Measurements from ENCODE around the gene CEP170B.
"Not testable (repeated sequence)": the region's sequence is repeated elsewhere in the genome, so short reads cannot be mapped to it uniquely, and the experiment has no call there.

CEP170B gene

DNA sequence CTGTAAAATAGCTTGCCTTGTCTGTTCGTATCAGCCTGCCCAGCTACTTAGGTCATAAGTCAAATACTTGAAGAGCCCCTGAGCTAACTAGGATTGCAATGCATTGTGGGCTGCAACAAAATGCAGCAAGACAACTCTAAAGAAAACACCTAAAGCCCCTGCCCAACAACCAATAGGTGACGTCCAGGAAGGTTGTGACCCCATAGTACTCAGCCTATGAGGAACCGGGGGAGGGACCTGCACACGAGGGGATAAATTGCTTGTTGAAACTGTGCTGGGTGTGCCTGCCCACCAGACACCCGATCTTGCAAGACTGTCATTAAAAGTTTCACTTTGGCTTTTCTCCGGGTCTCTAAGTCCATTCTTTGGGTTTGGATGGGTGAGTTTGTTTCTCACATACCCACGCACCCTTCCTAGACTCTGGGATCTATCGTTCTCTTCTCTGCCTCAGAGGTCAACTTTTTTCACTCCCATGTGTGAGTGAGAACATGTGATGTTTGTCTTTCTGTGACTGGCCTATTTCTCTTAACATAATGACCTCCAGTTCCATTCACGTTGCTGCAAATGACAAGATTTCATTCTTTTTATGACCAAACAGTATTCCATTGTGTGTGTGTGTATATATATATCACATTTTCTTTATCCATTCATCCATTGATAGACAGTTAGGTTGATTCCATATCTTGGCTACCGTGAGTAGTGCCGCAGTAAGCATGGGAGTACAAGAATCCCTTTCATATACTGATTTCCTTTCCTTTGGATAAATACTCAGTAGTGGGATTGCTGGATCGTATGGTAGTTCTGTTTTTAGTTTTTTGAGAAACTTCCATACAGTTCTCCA, 54.3 kb downstream of the CEP170B start:
- not testable (repeated sequence) for DNase-seq

DNA sequence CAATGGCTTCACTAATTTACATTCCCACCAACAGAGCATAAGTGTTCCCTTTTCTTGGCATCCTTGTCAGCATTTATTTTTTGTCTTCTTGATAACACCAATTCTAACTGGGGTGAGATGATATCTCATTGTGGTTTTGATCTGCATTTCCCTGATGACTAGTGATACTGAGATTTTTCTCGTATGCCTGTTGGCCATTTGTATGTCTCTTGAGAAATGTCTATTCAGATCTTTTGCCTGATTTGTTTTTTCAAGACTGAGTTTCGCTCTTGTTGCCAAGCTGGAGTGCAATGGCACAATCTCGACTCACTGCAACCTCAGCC, 54.9 kb downstream of the CEP170B start:
- no peak for DNase-seq

DNA sequence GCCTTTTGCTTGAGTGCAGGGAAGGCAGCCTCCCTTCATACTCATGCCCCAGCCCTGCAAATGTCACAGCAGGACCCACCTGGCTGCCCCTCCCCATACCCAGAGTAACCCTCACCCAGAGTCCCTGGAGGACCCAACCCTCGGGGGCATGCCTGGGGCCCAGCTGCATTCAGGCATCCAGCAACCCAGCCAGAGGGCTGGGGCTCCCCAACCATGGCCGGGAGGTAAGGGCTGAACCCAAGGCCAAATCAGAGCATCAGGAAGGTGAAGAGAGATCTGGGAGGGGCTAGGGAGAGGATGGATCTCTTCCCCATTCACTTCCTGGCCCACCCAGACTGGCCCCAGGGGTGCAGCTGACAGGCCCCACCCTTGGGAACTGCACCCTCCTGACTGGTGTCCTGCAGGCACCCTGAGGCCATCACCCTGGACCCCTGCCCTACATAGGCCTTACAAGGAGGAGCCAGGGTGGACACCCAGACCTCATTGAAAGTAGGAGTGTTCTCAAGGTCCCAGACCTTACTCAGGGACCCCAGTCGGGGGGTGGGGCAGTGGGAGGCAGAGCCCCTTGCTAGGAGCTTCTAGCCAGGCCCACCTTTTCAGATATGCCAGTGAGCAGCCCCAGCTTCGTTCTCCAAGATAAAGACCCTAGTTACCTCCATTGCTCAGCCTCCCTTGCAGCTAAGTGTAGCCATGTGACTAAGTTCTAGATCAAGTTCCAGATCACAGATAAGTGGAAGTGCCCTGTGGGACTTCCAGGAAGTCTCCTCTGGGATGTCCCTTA, 58.8 kb downstream of the CEP170B start:
- DNase-seq, result no peak

DNA sequence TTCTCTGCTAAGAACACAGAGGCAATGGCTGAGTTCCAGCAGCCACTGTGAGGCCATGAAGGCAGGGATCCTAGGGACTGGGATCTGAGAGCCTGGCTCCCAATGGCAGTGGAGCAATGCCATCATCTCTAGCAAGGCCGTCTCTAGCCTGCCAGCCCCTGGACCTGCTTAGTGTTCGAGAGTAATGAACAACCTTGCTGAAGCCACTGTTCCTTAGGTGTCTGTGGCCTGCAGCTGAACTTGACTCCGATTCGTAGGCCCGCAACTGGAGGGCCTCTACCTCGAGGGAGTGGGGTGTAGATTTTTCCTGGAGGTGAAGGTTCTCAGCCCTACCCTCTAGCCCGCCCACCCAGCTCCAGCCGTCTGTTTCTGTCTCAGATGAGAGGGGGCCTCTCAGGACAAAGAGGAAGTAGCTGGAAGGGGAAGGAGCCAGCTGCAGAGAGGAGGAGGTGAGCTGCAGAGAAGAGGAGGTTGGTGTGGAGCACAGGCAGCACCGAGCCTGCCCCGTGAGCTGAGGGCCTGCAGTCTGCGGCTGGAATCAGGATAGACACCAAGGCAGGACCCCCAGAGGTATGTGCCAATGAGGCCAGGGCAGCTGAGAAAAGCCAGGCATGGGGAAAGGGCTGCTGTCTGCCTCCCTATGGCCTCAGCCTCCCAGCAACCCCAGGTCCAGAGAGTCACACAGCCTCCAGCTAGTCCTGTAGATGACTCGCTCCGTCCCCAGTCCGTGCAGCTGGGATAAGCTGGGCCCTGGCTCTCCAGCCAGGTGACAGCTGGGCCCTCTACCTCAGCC, 59.5 kb downstream of the CEP170B start, which contains the start of gene PLD4:
TSS of gene PLD4 (plus strand) at position 459 of the 793 bp plus-strand sequence. CDS start 2,262 bp downstream, outside the sequence.
- no peak for DNase-seq

DNA sequence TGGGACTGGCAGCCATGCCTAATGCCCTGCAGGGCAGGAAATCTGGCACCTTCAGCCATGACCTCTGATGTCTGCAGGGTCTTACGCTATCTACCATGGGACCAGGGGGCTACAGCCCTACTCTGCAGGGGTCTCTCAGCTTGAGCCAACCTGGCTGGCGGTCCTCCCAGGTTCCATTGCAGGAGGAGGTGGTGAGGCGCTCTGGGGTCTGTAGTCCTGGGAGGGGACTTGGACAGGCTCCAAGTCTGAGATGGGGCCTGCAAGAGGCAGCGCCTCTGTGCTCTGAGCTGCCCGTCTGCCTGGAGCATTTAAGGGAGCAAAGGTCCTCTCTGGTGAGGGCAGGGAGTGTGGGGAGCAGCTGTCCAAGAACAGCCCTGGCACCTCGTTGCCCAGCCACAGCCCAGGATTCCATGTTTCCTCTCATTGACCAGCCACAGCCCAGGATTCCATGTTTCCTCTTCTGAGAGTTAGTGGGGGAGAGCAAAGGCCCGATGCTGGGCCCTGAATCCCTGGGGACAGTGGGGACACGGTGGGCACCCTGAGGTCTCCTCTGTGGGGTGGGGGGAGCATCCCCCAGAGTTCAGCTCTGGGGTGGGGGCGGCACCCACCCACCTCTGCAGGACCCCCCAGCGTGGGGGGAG, 60.3 kb downstream of the CEP170B start:
- DNase-seq, result no peak

DNA sequence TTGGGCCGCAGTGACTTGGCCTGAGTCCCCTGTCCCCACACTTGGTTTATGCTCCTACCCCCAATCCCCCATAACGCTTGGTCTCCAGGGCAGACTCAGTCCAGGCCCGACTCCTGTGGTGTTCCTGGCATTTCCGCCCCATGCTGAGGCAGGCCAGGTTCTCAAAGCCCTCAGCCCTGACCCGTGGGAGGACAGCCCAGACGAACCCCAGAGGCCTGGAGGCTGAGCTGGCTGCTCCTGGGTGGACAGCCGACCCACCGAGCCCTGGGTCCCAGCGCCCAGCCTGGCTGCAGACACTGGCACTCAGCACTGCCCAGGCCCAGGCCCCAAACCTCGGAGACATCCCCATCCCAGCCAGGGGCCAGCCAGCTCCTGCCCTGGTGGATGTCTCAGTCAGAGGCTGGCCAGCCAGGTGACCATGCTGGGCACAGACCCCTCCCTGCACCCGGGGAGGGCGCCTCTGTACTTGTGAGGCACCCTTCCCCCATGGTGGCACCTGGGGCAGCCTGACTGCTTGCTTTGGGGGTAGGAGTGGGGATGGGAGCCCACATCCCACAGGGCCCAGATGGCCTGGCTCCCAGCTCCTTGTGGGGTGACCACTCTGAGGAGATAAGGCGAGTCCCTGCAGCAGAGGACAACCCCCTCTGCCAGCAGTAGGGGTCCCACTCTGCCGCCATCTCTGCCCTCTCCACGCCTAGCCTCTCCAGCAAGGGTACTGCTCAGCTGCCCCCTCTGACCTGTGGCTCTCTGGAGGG, 61.0 kb downstream of the CEP170B start:
- DNase-seq, result no peak

DNA sequence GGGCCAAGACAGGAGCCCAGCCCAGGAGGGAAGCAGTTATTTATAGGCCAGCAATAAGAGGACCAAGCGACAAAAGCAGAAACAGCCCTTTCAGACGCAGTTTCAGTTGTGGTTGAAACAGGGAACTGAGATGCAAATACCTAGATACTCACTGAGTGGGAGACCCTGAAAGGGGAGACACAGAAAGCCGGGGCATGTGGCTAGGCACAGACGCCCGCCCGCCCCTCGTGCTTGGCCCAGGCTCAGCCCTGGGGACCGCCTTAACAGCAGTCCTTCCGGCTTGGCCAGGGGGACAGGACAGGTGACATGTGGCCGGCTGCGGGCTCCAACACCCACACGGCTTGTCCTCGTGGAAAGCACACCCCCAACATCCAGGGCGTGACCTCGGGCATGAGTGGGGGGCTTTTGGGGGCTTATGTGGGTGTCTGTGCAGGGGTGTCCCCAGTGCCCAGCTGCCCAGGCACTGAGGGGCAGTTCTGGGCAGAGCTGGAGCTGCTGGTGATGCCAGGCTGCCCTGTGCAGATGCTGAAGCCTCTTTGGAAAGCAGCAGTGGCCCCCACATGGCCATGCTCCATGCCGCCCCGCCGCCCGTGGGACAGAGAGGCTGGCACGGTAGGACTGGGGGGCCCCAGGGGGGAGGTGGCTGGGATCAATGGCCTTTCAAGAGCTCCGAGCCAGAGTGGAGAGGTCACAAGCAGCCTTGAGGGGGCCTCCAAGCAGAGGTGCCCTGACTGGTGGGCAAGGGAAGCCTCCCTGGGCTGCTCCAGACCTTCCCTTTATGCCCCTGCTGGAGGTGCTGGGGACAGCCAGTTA, 61.8 kb downstream of the CEP170B start:
- no peak for DNase-seq

DNA sequence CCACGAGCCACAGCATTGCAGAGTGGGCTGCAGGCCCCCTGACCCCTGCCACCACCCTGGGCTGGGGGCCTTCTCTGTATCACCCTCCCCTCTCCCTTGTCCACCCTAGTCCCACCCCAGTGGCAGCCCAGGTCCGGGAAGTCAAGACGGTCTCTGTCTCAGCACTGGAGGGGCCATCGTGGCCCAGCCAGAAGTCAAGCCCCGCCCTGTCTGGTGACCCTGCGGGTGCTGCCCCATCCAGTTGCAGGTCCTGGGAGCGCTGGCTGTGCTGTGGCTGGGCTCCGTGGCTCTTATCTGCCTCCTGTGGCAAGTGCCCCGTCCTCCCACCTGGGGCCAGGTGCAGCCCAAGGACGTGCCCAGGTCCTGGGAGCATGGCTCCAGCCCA, 62.4 kb downstream of the CEP170B start:
- no peak for DNase-seq

DNA sequence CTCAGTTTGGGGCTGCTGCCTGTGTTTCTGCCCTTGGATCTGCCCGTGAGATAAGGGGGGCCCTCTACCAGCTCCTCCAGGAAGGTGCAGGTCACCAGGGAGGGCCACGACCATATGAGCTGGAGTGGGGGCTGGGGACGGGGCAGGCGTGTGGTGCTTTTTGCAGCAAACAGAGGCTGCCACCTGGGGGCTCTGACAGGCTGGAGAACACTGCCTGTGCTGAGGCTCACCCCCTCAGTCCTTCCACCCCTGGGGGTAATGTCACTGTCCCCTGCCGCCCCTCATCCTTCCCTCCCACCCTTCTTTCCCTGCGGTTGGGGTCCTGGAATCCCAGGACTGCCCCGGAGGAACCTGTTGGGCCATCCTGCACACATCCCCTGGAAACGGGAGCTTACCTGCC, 62.8 kb downstream of the CEP170B start:
- no peak for DNase-seq

DNA sequence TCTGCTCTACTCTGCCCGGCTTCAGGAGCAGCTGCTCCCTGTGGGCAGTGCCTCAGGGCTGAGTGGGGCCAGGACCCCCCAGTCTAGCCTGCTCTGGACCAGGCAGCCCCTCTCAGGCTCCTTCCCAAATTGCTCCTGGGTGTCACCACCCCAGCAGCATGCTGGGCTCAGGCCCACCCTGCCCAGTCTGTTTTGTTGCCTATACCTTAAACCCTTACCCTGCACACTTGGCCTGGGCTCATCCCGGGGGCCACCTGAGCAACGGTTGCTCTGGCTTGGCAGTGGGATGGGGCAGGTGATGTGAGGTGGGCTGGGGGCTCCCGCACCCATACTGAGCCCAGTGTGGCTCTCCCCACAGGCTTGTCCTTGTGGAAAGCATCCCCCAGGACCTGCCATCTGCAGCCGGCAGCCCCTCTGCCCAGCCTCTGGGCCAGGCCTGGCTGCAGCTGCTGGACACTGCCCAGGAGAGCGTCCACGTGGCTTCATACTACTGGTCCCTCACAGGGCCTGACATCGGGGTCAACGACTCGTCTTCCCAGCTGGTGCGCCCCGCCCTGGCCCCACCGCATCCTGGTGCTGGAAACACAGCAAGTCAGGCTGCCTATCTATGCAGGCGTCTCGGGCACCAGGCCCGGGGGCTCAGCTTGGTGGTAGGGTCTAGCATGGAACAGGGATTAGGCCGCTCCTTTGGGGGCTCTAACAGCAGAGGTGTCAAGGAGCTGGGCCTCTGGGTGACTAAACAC, 63.5 kb downstream of the CEP170B start:
- no peak for DNase-seq

DNA sequence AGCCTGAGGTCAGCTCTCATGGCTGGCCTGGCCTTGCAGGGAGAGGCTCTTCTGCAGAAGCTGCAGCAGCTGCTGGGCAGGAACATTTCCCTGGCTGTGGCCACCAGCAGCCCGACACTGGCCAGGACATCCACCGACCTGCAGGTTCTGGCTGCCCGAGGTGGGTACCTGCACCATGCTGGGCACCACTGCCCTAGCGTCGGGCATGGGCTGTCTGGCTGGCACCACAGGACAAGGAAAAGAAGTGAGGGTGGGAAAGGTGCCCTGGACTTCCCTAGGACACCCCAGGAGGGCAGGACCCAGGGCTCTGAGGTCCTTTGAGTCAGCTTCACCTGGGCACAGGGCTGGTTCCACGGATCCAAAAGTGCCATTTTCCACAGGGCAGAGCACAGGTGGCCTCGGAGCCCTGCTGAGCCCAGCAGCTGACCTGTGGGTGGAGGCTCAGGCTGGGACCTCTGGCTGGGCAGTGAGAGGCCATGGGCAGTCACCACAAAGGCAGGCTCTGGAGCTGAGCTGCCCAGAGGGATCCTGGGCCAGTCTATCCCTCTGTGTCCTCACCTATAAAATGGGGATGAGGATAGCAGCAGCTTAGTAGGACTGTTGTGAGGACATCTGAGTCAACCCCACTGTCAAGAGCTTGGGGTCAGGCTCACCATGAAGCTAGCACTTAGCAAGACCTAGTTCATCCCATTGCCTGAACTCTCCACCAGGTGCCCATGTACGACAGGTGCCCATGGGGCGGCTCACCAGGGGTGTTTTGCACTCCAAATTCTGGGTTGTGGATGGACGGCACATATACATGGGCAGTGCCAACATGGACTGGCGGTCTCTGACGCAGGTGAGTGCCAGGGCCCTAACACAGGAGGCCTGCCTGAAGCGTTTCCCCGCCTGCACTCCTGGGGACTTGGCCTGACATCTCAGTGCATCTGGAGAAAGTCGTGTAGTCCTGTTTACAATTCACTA, 64.5 kb downstream of the CEP170B start:
- no peak for DNase-seq

DNA sequence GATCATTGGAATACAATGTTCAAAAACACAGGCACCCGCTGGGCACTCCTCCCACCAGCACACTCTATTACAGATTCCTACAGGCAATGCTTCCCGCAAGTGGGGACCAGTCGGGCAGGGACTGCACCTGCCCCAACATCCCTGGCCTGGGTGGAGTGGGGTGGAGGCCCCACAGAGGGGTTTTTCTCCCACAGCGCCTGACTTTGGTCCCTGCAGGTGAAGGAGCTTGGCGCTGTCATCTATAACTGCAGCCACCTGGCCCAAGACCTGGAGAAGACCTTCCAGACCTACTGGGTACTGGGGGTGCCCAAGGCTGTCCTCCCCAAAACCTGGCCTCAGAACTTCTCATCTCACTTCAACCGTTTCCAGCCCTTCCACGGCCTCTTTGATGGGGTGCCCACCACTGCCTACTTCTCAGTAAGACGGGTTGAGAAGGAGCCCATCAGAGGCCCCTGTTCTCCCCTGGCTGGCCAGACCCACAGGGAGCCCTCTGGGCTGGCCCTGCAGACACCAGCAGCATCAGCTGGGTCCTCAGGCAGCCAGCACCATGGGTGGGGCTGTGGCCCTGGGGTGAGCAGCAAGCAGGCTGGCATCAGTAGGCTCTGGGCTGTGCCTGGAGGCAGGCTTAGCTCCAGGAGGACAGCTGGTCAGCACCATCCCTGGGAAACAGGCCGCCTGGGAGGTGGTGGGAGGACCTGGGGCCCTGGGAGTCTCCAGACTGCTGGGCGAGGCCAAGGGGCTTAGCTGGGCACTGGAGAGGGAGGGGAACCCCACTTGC, 65.6 kb downstream of the CEP170B start:
- no peak for DNase-seq

DNA sequence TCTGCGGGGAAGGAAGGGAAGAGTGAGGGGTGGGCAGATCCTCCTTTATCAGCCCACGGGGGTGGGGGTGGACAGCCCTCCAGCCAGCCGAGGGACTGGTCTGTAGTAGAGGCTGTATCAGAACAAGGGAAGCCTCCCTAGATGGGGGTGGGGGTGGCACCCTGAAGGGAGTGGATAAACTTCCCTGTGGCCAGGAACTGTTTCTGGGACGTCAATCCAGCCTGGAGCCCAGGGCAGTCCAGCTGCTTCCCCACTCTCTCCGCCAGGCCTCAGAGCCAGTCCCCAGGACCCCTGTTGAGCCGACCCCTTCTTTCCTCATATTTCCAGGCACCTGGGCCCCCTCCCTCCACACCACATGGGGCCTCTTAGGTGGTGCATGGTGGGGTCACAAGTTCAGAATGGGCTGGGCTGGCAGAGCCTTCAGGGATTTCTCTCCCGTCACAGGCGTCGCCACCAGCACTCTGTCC, 66.3 kb downstream of the CEP170B start:
- no peak for DNase-seq

DNA sequence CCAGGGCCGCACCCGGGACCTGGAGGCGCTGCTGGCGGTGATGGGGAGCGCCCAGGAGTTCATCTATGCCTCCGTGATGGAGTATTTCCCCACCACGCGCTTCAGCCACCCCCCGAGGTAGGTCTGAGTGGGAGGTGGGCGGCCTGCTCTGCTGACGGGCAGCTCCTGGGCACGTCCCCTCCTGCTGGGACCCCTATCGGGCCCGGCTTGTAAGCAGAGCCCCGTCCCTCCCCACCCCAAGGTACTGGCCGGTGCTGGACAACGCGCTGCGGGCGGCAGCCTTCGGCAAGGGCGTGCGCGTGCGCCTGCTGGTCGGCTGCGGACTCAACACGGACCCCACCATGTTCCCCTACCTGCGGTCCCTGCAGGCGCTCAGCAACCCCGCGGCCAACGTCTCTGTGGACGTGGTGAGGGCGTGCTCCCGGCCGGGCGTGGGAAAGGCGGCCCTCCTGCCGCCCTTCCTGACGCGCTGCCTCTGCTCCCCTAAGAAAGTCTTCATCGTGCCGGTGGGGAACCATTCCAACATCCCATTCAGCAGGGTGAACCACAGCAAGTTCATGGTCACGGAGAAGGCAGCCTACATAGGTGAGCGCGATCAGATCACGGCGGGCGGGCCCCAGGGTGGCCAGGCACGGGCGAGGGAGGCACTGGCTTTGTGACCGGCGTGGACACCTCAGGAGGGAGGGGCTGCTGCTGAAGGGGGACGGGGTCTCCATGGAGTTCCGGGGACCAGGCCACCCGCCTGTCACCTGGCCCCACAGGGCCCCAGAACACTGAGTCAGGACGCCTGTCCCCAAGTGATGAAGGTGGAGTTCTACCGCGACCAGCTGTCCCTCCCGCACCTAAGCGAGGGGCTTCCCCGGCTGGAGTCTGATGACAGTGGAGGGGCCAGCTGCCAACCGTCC, 67.0 kb downstream of the CEP170B start:
- no peak for DNase-seq

DNA sequence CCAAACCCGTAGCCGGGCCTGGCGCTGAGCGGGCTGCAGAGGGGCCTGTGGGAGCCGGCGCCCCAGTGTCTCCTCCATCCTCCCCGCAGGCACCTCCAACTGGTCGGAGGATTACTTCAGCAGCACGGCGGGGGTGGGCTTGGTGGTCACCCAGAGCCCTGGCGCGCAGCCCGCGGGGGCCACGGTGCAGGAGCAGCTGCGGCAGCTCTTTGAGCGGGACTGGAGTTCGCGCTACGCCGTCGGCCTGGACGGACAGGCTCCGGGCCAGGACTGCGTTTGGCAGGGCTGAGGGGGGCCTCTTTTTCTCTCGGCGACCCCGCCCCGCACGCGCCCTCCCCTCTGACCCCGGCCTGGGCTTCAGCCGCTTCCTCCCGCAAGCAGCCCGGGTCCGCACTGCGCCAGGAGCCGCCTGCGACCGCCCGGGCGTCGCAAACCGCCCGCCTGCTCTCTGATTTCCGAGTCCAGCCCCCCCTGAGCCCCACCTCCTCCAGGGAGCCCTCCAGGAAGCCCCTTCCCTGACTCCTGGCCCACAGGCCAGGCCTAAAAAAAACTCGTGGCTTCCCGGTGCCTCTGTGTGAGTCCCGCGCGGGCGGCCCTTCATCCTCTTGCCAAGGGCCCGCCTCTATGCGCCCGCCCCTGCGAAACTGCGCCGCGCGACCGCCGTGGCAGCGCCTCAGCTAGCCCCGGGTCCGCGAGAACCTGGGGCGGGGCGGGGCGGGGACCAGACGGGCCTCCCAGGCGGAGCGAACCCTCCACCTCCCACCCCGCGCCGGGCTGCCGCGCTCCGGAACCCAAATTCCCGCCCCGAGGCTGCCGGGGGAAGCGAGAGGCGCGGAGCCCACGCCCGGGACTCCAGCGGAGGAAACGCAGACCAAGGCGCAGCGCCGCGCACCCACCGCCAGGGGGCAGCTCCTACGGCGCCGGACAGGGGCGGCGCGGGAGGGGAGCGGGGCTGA, 67.9 kb downstream of the CEP170B start:
- peak; percentile 86 for DNase-seq

All from activated CD4-positive, alpha-beta T cell treated with anti-CD3 and anti-CD28 coated beads, Interleukin-10, Interleukin-2, amounts not matched to agents 100 ng/mL and 50 ng/mL, durations not matched to agents 16 hours and 8 hours (primary cell).